Liver (tissue), 9 donors: Measurements from ENCODE around the gene MYOF. TPM values are rescaled to one million over a fixed set of nuclear protein-coding genes. Genes with fewer than 3 reads are reported as not detected.

ENCODE experiments used
- DNase-seq: peaks from one replicate; pipeline ENCODE4 v3.0.0-alpha.2; 2017; ENCODE audit warnings: low spot score
- H3K27ac ChIP-seq, 2 donors: one replicate each; pipeline ENCODE4 v1.7.0; 2013; ENCODE audit warnings: inconsistent platforms in 2 of 2, low read length in 2 of 2, control low read depth in 1 of 2, low read depth in 1 of 2, mild to moderate bottlenecking in 1 of 2
- H3K27me3 ChIP-seq, 4 donors: one replicate each; pipeline versions ENCODE4 v1.6.1 to v1.7.0; 2013; ENCODE audit warnings: low read length in 3 of 4, inconsistent platforms in 1 of 4, mild to moderate bottlenecking in 1 of 4, moderate library complexity in 1 of 4; ENCODE audit not compliant: control insufficient read depth in 4 of 4, insufficient read depth in 4 of 4
- H3K36me3 ChIP-seq, 4 donors: one replicate each; pipeline versions ENCODE4 v1.6.1 to v1.7.0; 2013; ENCODE audit warnings: low read length in 3 of 4, mild to moderate bottlenecking in 3 of 4, low read depth in 1 of 4, moderate library complexity in 1 of 4; ENCODE audit not compliant: control insufficient read depth in 4 of 4, insufficient read depth in 3 of 4
- H3K4me1 ChIP-seq, 4 donors: one replicate each; pipeline versions ENCODE4 v1.6.1 to v1.7.0; 2013; ENCODE audit warnings: low read length in 3 of 4, mild to moderate bottlenecking in 3 of 4, moderate library complexity in 1 of 4; ENCODE audit not compliant: control insufficient read depth in 4 of 4, insufficient read depth in 4 of 4
- H3K4me3 ChIP-seq, 3 donors: one replicate each; pipeline versions ENCODE4 v1.6.1 to v1.7.0; 2013; ENCODE audit warnings: low read length in 3 of 3, control low read depth in 1 of 3, low read depth in 1 of 3, mild to moderate bottlenecking in 1 of 3
- H3K9ac ChIP-seq, 2 donors: one replicate each; pipeline ENCODE4 v1.7.0; 2013; ENCODE audit warnings: low read length in 2 of 2, mild to moderate bottlenecking in 2 of 2, moderate library complexity in 2 of 2, control low read depth in 1 of 2, low read depth in 1 of 2
- H3K9me3 ChIP-seq, 4 donors: one replicate each; pipeline versions ENCODE4 v1.6.1 to v1.7.0; 2013; ENCODE audit warnings: low read length in 3 of 4; ENCODE audit not compliant: control insufficient read depth in 4 of 4
- EGR1 ChIP-seq, 2 donors: IDR thresholded peaks; 2 replicates each; pipeline ENCODE4 v1.6.1; 2016 to 2018; ENCODE audit warnings: antibody characterized with exemption in 2 of 2, low read depth in 2 of 2
- FOXA1 ChIP-seq: IDR thresholded peaks from 2 replicates; pipeline ENCODE4 v1.6.1; 2016; ENCODE audit warnings: antibody characterized with exemption
- FOXA2 ChIP-seq: IDR thresholded peaks from 2 replicates; pipeline ENCODE4 v1.6.1; 2016; ENCODE audit warnings: antibody characterized with exemption
- GABPA ChIP-seq, 2 donors: IDR thresholded peaks in 1 of 2; conservative IDR thresholded peaks in 1 of 2; 2 replicates each; pipeline ENCODE4 v1.6.1; 2016; ENCODE audit warnings: antibody characterized with exemption in 2 of 2, mild to moderate bottlenecking in 1 of 2, moderate library complexity in 1 of 2
- HNF4A ChIP-seq, 2 donors: conservative IDR thresholded peaks; 2 replicates each; pipeline ENCODE4 v1.6.1; 2016; ENCODE audit warnings: antibody characterized with exemption in 2 of 2, mild to moderate bottlenecking in 2 of 2
- HNF4G ChIP-seq: IDR thresholded peaks from 2 replicates; pipeline ENCODE4 v1.6.1; 2016; ENCODE audit warnings: antibody characterized with exemption
- NR2F2 ChIP-seq: IDR thresholded peaks from 2 replicates; pipeline ENCODE4 v1.6.1; 2016; ENCODE audit warnings: antibody characterized with exemption
- RAD21 ChIP-seq, 2 donors: IDR thresholded peaks; 2 replicates each; pipeline ENCODE4 v1.6.1; 2016; ENCODE audit warnings: antibody characterized with exemption in 2 of 2, mild to moderate bottlenecking in 2 of 2
- RXRA ChIP-seq, 2 donors: IDR thresholded peaks; 2 replicates each; pipeline ENCODE4 v1.6.1; 2017 to 2018; ENCODE audit warnings: antibody characterized with exemption in 2 of 2, mild to moderate bottlenecking in 1 of 2
- SP1 ChIP-seq: IDR thresholded peaks from 2 replicates; pipeline ENCODE4 v1.6.1; 2018; ENCODE audit warnings: antibody characterized with exemption, mild to moderate bottlenecking
- TAF1 ChIP-seq: conservative IDR thresholded peaks from 2 replicates; pipeline ENCODE4 v1.6.1; 2016; ENCODE audit warnings: antibody characterized with exemption, mild to moderate bottlenecking
- YY1 ChIP-seq: IDR thresholded peaks from 2 replicates; pipeline ENCODE4 v1.6.1; 2016; ENCODE audit warnings: antibody characterized with exemption, mild to moderate bottlenecking
- WGBS: extraction: QIAGEN DNeasy Blood & Tissue Kit; methylation state at CpG from one replicate; pipeline ENCODE4 v1.1.7; 2013; 5-methylcytosine and 5-hydroxymethylcytosine counted together
- polyA plus RNA-seq, 2 donors: library from polyadenylated mRNA; stranded (reverse) in 1 of 2; unstranded in 1 of 2; fragments of 200-250 nt in 1 of 2; fragments of >200 nt in 1 of 2; fragmentation: Nextera tagmentation in 1 of 2; extraction: Ambion mirVana in 1 of 2; gene quantifications; one replicate each; pipeline versions ENCODE4 v1.2.1 to v1.2.3, GENCODE V29; 2013 to 2015
- total RNA-seq, 2 donors: library from RNA; depleted of rRNA; stranded (reverse); fragments of >200 nt; gene quantifications; one replicate each; pipeline ENCODE4 v1.2.3, GENCODE V29; 2014
- TF ChIP-seq, protein P1 (sequence below): IDR thresholded peaks from 2 replicates; pipeline ENCODE4 v1.6.1; 2016; ENCODE audit warnings: antibody characterized with exemption
- TF ChIP-seq, protein P2 (sequence below): fragments of 150-350 bp; IDR thresholded peaks from 2 replicates; pipeline ENCODE4 v1.5.1; 2017; ENCODE audit warnings: improper control_type of control experiment, low read depth, low read length; ENCODE audit not compliant: missing input control
- donor health status: healthy.
- donor health status: healthy.
- donor health status: healthy.
- donor health status: healthy.
- donor health status: healthy.

The MYOF gene, protein sequence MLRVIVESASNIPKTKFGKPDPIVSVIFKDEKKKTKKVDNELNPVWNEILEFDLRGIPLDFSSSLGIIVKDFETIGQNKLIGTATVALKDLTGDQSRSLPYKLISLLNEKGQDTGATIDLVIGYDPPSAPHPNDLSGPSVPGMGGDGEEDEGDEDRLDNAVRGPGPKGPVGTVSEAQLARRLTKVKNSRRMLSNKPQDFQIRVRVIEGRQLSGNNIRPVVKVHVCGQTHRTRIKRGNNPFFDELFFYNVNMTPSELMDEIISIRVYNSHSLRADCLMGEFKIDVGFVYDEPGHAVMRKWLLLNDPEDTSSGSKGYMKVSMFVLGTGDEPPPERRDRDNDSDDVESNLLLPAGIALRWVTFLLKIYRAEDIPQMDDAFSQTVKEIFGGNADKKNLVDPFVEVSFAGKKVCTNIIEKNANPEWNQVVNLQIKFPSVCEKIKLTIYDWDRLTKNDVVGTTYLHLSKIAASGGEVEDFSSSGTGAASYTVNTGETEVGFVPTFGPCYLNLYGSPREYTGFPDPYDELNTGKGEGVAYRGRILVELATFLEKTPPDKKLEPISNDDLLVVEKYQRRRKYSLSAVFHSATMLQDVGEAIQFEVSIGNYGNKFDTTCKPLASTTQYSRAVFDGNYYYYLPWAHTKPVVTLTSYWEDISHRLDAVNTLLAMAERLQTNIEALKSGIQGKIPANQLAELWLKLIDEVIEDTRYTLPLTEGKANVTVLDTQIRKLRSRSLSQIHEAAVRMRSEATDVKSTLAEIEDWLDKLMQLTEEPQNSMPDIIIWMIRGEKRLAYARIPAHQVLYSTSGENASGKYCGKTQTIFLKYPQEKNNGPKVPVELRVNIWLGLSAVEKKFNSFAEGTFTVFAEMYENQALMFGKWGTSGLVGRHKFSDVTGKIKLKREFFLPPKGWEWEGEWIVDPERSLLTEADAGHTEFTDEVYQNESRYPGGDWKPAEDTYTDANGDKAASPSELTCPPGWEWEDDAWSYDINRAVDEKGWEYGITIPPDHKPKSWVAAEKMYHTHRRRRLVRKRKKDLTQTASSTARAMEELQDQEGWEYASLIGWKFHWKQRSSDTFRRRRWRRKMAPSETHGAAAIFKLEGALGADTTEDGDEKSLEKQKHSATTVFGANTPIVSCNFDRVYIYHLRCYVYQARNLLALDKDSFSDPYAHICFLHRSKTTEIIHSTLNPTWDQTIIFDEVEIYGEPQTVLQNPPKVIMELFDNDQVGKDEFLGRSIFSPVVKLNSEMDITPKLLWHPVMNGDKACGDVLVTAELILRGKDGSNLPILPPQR (N-terminal part only)
- total RNA-seq = 1 to 10 TPM; 4.0 to 5.7 TPM
- 1 to 10 TPM in 1 of 2 donors, under 1 TPM in 1; 0.89 to 2.5 TPM for polyA plus RNA-seq

DNA sequence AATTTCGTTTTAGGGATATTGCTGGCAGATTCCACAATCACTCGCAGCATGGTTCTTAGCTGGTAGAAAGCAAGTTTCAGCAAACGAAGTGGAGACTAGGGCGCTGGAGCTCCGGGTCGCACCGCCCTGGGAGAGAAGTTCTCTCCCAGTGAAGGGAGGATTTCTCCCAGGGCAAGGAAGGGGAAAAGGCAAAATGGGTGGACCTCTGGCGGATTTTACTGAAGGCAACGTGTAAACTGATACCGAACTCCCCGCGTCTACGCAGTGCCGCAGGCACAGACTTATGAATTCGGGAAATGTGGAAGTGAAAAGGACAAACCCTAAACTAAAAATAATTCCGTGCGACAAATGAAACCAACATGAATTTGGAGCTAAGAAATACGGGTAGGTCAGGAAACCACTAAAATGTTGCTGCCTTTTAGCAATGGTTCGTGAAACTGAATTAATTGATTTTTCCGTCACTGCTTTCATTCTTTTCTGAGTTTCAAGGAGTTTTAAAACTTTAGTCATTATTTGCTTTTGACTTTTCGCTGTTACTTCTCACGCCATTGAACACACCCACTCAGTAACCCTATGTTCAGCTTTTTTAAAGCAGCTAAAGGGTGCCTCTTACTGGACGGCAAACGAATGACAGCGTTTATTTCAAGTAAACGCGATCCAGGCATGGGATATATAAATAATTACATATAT is at the start of gene MYOF:
MYOF (minus strand) TSS at position 190 of the 690 bp plus-strand sequence; CDS start at position 50, 140 bp downstream.
- H3K36me3 ChIP-seq = no peaks in the 10 kb centered on the region
- under 1% methylated on average over 27 of the region's 27 CpGs for WGBS
- peak; percentile 80 to 81 for TF ChIP-seq RAD21 (IDR thresholded peaks at IDR 0.05)
- TF ChIP-seq GABPA (IDR thresholded peaks at IDR 0.05 in 1 of 2, conservative IDR thresholded peaks at IDR 0.05 in 1 of 2) = no peak
- TF ChIP-seq HNF4G = no peak
- TF ChIP-seq YY1 = peak; percentile 79
- no peak for TF ChIP-seq RXRA (IDR thresholded peaks at IDR 0.05)
- no peak for TF ChIP-seq SP1
- TF ChIP-seq, protein P1, sequence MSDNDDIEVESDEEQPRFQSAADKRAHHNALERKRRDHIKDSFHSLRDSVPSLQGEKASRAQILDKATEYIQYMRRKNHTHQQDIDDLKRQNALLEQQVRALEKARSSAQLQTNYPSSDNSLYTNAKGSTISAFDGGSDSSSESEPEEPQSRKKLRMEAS = no peak
- TF ChIP-seq FOXA2 = no peak
- no peak for TF ChIP-seq TAF1
- no peak for TF ChIP-seq FOXA1
- no peak for TF ChIP-seq HNF4A (conservative IDR thresholded peaks at IDR 0.05)
- TF ChIP-seq, protein P2, sequence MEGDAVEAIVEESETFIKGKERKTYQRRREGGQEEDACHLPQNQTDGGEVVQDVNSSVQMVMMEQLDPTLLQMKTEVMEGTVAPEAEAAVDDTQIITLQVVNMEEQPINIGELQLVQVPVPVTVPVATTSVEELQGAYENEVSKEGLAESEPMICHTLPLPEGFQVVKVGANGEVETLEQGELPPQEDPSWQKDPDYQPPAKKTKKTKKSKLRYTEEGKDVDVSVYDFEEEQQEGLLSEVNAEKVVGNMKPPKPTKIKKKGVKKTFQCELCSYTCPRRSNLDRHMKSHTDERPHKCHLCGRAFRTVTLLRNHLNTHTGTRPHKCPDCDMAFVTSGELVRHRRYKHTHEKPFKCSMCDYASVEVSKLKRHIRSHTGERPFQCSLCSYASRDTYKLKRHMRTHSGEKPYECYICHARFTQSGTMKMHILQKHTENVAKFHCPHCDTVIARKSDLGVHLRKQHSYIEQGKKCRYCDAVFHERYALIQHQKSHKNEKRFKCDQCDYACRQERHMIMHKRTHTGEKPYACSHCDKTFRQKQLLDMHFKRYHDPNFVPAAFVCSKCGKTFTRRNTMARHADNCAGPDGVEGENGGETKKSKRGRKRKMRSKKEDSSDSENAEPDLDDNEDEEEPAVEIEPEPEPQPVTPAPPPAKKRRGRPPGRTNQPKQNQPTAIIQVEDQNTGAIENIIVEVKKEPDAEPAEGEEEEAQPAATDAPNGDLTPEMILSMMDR = peak; percentile 71
- TF ChIP-seq EGR1 (IDR thresholded peaks at IDR 0.05; ENCODE audit: low read depth in 2 of 2) = no peak
- no peak for TF ChIP-seq NR2F2
- DNase-seq = no peak
- H3K4me1 ChIP-seq = peaks cover 0 to 9% (median 4%) of the 10 kb centered on the region in 4 donors
- no peaks in the 10 kb centered on the region for H3K27me3 ChIP-seq
- peak within 1 kb of the TSS; percentile 28 to 46 for H3K27ac ChIP-seq
- peak within 1 kb of the TSS; percentile 64 to 87 for H3K9ac ChIP-seq
- H3K9me3 ChIP-seq = no peaks in the 10 kb centered on the region
- peak within 1 kb of the TSS; percentile 73 to 92 (median 78) for H3K4me3 ChIP-seq

DNA sequence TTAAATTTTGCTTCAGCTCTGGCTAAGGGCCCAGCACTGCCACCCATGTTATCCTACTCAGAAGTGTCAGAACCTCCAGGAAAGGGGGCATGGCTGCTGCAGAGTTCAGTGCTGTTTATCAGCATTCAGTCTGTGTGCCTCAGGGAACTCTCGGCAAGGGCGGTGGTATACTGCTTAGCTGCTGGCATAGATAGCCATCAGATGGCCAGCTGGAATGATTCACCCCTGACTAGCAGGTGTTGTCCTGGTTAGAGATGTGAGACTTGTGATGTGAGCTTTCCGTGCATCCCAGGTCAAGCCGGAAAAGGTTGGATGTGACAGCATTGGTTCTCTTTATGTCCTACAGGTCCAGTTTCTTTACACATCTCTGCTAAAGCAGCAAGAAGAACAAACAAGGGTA is 36.4 kb upstream of the MYOF start:
- TF ChIP-seq NR2F2 = no peak
- TF ChIP-seq, protein P1 = no peak
- Histone ChIP-seq H3K9me3 (no peaks in the 10 kb centered on the region), H3K36me3 (no peaks in the 10 kb centered on the region), H3K9ac (no peak overlapping the region), H3K27ac (no peak overlapping the region), H3K4me3 (no peak overlapping the region), H3K27me3 (no peaks in the 10 kb centered on the region), H3K4me1 (no peaks in the 10 kb centered on the region)
- no peak for DNase-seq
- over 99% methylated on average over 4 of the region's 4 CpGs for WGBS
